PC-9 (cell line): Measurements from ENCODE around the gene ARIH1. TPM values are rescaled to one million over a fixed set of nuclear protein-coding genes. Genes with fewer than 3 reads are reported as not detected.

Experiments used
- BruUV-seq: library from RNA; stranded (reverse); fragments of 400-500 nt; replicated peaks from 2 replicates; lab custom pipeline; 2021; lab: Mats Ljungman, UMichigan
- CTCF ChIA-PET: fragments of 300-600 bp; sonication (Branson Sonifier 250); formaldehyde crosslinking; loops from one replicate; lab custom pipeline; 2022; ENCODE audit warnings: antibody characterized with exemption; lab: Charles Lee
- POLR2A ChIA-PET: fragments of 300-600 bp; sonication (Branson Sonifier 250); formaldehyde crosslinking; loops from one replicate; lab custom pipeline; 2022; ENCODE audit warnings: antibody characterized with exemption; ENCODE audit not compliant: unreplicated experiment; lab: Charles Lee
- DNase-seq, 2 experiments: peaks; one replicate each; pipeline versions ENCODE4 v3.0.0 to v3.0.0-alpha.2; 2015 to 2022; ENCODE audit warnings: mixed read lengths in 1 of 2
- H2AFZ ChIP-seq: fragments of 200-600 bp; sonication (generic); 2 replicates; pipeline ENCODE4 v1.8.1; 2017; ENCODE audit warnings: antibody characterized with exemption
- H3F3A ChIP-seq: fragments of 200-600 bp; sonication (generic); 2 replicates; pipeline ENCODE4 v1.8.1; 2017; ENCODE audit warnings: antibody characterized with exemption, mild to moderate bottlenecking, low read depth; ENCODE audit not compliant: insufficient read depth
- H3K27ac ChIP-seq: fragments of 200-600 bp; sonication (generic); 2 replicates; pipeline ENCODE4 v1.6.1; 2016; ENCODE audit warnings: mixed run types
- H3K27me3 ChIP-seq: fragments of 200-600 bp; sonication (generic); 2 replicates; pipeline ENCODE4 v1.6.1; 2016; ENCODE audit warnings: low read depth, mixed run types; ENCODE audit not compliant: insufficient read depth
- H3K36me3 ChIP-seq: fragments of 200-600 bp; sonication (generic); 2 replicates; pipeline ENCODE4 v1.6.1; 2016; ENCODE audit warnings: low read depth, mixed run types
- H3K4me1 ChIP-seq: fragments of 200-600 bp; sonication (generic); replicated peaks from 2 replicates; pipeline ENCODE4 v1.6.1; 2016; ENCODE audit warnings: mixed run types; ENCODE audit not compliant: insufficient read depth
- H3K4me2 ChIP-seq: fragments of 200-600 bp; sonication (generic); 2 replicates; pipeline ENCODE4 v1.6.1; 2017; ENCODE audit warnings: mixed run types
- H3K4me3 ChIP-seq: fragments of 200-600 bp; sonication (generic); 2 replicates; pipeline ENCODE4 v1.6.1; 2016; ENCODE audit warnings: mixed run types
- H3K79me2 ChIP-seq: fragments of 200-600 bp; sonication (generic); 2 replicates; pipeline ENCODE4 v1.6.1; 2017; ENCODE audit warnings: low read depth, mixed run types
- H3K9me2 ChIP-seq: fragments of 200-600 bp; sonication (generic); 2 replicates; pipeline ENCODE4 v1.8.1; 2017; ENCODE audit warnings: mild to moderate bottlenecking; ENCODE audit not compliant: insufficient read depth
- H3K9me3 ChIP-seq: fragments of 200-600 bp; sonication (generic); 2 replicates; pipeline ENCODE4 v1.8.1; 2016; ENCODE audit warnings: low read depth; ENCODE audit not compliant: insufficient read depth
- H4K20me1 ChIP-seq: fragments of 200-600 bp; sonication (generic); 2 replicates; pipeline ENCODE4 v1.8.1; 2017; ENCODE audit not compliant: insufficient read depth
- EZH2 ChIP-seq: fragments of 200-600 bp; sonication (generic); IDR thresholded peaks from 2 replicates; pipeline ENCODE4 v1.8.0; 2017; ENCODE audit warnings: antibody characterized with exemption, low read depth
- intact Hi-C: fragments of 100-400 bp; cut with micrococcal nuclease; formaldehyde crosslinking; loops from one replicate; pipeline ENCODE4 v1.10.0; 2022; ENCODE audit not compliant: unreplicated experiment
- total RNA-seq: library from RNA; stranded (reverse); gene quantifications from 2 replicates; pipeline ENCODE4 v1.2.3, GENCODE V29; 2021
- TF ChIP-seq, protein P1 (sequence below): fragments of 200-600 bp; sonication (generic); conservative IDR thresholded peaks from 2 replicates; pipeline ENCODE4 v1.6.1; 2017; ENCODE audit warnings: mixed run types, antibody characterized with exemption, mild to moderate bottlenecking, moderate library complexity

ARIH1 gene
- total RNA-seq, 1 experiment from 2014 or later: 144 TPM

DNA sequence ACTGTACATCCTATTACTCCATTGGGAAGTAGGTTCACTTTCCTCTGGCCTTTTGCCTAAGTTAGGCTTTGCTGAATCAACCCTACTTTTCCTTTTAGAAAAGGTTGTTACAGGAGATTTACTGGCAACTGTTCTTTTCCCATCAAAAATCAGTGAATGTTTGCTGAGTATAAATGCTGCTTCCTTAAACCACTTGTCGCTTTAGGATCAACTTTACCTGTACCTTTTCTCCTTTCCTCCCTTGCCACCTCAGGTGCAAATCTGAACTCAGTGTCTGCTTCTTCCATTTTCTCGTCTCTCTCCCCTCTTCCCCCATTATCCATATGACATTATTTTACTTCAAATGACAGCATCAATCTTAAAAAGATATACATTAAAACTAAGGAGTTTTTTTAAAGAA, 110.9 kb downstream of the ARIH1 start:
- CTCF ChIA-PET: no interaction called here

DNA sequence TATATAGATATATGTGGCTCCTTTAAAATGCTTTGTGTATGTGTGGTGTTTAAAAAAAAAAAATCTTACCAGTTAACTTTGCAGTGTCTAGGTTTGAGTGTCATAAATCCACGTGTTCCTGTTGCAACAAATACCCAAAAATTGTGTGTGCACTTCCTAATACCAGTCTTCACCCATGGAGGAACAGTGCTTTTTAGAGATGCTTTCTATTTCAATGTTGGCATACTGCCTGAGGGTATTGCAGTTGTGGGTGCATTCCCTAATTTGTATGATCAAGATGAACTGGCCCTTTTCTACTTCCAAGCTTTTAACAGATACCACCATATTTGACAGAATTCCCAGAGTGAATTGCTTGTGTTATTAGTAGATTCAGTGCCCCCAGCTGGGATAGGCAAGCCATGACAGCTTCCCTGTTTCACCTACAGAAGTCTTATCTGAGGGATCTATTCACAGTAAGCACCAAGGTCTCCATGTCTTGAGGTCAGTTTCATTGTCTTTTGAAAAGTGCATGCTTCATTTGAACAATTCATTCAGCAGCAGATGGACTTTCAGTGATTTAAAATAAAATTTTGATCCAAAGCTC, 111.4 kb downstream of the ARIH1 start:
- Histone ChIP-seq H3K9me2 (no peaks in the 10 kb centered on the region), H3K4me1 (no peaks in the 10 kb centered on the region), H3K27me3 (no peaks in the 10 kb centered on the region), H3K36me3 (peaks cover 21% of the 10 kb centered on the region), H3F3A (no peaks in the 10 kb centered on the region), H4K20me1 (no peaks in the 10 kb centered on the region), H3K4me2 (no peak overlapping the region), H3K27ac (no peak overlapping the region), H3K4me3 (no peak overlapping the region), H3K9me3 (no peaks in the 10 kb centered on the region), H3K79me2 (no peaks in the 10 kb centered on the region), H2AFZ (no peak overlapping the region)
- POLR2A ChIA-PET: interaction anchor here (0.7 kb wide), 1 partner anchor 29 kb away, joined by 3 read pairs; no protein-coding TSS in a partner anchor
- CTCF ChIA-PET: no interaction called here
- BruUV-seq: no TSS peak
- no peak for DNase-seq
- TF ChIP-seq, protein P1, sequence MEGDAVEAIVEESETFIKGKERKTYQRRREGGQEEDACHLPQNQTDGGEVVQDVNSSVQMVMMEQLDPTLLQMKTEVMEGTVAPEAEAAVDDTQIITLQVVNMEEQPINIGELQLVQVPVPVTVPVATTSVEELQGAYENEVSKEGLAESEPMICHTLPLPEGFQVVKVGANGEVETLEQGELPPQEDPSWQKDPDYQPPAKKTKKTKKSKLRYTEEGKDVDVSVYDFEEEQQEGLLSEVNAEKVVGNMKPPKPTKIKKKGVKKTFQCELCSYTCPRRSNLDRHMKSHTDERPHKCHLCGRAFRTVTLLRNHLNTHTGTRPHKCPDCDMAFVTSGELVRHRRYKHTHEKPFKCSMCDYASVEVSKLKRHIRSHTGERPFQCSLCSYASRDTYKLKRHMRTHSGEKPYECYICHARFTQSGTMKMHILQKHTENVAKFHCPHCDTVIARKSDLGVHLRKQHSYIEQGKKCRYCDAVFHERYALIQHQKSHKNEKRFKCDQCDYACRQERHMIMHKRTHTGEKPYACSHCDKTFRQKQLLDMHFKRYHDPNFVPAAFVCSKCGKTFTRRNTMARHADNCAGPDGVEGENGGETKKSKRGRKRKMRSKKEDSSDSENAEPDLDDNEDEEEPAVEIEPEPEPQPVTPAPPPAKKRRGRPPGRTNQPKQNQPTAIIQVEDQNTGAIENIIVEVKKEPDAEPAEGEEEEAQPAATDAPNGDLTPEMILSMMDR: peak; percentile 29; the same call in 1 of the 2 replicates
- TF ChIP-seq EZH2: no peak
- intact Hi-C loops: no loop called here

More for the DNA sequence above, 110.9 kb downstream of the ARIH1 start:
- Histone ChIP-seq H3K27me3 (no peaks in the 10 kb centered on the region), H3K9me2 (no peaks in the 10 kb centered on the region), H3K36me3 (peaks cover 23% of the 10 kb centered on the region), H2AFZ (no peak overlapping the region), H3K79me2 (no peaks in the 10 kb centered on the region), H3K9me3 (no peaks in the 10 kb centered on the region), H3K27ac (no peak overlapping the region), H3K4me3 (no peak overlapping the region), H3K4me2 (no peak overlapping the region), H4K20me1 (no peaks in the 10 kb centered on the region), H3K4me1 (no peaks in the 10 kb centered on the region), H3F3A (no peaks in the 10 kb centered on the region)
- BruUV-seq: no TSS peak
- POLR2A ChIA-PET: no interaction called here
- intact Hi-C loops: no loop called here
- no peak for DNase-seq
- TF ChIP-seq EZH2: no peak

DNA sequence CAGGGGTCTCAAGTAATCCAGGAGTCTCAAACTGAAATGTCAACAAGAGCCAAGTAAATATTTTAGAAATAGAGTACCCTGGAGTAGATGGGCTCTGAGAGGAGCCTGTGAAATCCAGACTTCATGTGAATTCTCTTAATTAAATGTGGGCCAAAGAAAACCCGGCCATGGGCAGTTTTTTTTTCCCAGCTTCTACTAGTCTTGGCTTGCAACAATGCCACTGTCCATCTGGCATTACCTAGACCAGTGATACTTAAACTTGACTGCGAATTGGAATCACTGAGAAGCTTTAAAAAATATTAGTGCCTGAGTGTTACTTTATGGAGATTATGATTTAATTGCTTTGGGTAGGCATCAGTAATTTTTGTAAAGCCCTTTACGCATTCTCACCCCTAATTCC, 114.0 kb downstream of the ARIH1 start:
- no peaks in the 10 kb centered on the region for H3K9me3 ChIP-seq
- TF ChIP-seq, protein P1: no peak
- no peak for TF ChIP-seq EZH2
- no peaks in the 10 kb centered on the region; the same call in 1 of the 2 replicates for H3F3A ChIP-seq
- H3K27me3 ChIP-seq: no peaks in the 10 kb centered on the region
- no peak overlapping the region for H3K27ac ChIP-seq
- ChIA-PET CTCF (no interaction called here), POLR2A (no interaction called here)
- peaks cover 4% of the 10 kb centered on the region; the same call in 1 of the 2 replicates for H3K36me3 ChIP-seq
- DNase-seq: no peak
- H3K4me3 ChIP-seq: no peak overlapping the region
- no peaks in the 10 kb centered on the region for H4K20me1 ChIP-seq
- no peak overlapping the region for H2AFZ ChIP-seq
- H3K4me2 ChIP-seq: no peak overlapping the region
- no peaks in the 10 kb centered on the region for H3K4me1 ChIP-seq
- H3K79me2 ChIP-seq: no peaks in the 10 kb centered on the region
- no peaks in the 10 kb centered on the region for H3K9me2 ChIP-seq
- intact Hi-C loops: no loop called here
- no TSS peak for BruUV-seq
